ENCODE results near the gene MARCHF10.

GRCh38 chr17:62826956-62827355, 18.8 kb upstream of the MARCHF10 start:
- TF ChIP-seq, protein P1, sequence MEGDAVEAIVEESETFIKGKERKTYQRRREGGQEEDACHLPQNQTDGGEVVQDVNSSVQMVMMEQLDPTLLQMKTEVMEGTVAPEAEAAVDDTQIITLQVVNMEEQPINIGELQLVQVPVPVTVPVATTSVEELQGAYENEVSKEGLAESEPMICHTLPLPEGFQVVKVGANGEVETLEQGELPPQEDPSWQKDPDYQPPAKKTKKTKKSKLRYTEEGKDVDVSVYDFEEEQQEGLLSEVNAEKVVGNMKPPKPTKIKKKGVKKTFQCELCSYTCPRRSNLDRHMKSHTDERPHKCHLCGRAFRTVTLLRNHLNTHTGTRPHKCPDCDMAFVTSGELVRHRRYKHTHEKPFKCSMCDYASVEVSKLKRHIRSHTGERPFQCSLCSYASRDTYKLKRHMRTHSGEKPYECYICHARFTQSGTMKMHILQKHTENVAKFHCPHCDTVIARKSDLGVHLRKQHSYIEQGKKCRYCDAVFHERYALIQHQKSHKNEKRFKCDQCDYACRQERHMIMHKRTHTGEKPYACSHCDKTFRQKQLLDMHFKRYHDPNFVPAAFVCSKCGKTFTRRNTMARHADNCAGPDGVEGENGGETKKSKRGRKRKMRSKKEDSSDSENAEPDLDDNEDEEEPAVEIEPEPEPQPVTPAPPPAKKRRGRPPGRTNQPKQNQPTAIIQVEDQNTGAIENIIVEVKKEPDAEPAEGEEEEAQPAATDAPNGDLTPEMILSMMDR (IDR thresholded peaks at IDR 0.05; ENCODE audit: poor library complexity) = no peak
- no peak for TF ChIP-seq EZH2 (IDR thresholded peaks at IDR 0.05; ENCODE audit: borderline replicate concordance)

Measured in hepatocyte (in vitro differentiated cells).